Adrenal gland (tissue), 12 donors: ENCODE data around the gene TRIP6. TPM values are rescaled to one million over a fixed set of nuclear protein-coding genes. Genes with fewer than 3 reads are reported as not detected.
A peak's percentile ranks its signal among the peaks of the same experiment; 100 is the strongest.

Experiments used
- DNase-seq, 7 donors: peaks; one replicate each; pipeline ENCODE4 v3.0.0-alpha.2; 2019 to 2020
- H3K27ac ChIP-seq, 5 donors: fragments of 200-600 bp; sonication (generic) in 4 of 5; 1 replicate in 3 of 5; 2 replicates in 2 of 5; pipeline versions ENCODE4 v1.5.1 to v1.8.0; 2016 to 2020; ENCODE audit warnings: mild to moderate bottlenecking in 1 of 5
- H3K27me3 ChIP-seq: fragments of 200-600 bp; 2 replicates; pipeline ENCODE4 v1.8.0; 2021
- H3K36me3 ChIP-seq, 2 donors: fragments of 200-600 bp; replicated peaks in 1 of 2; 1 replicate in 1 of 2; 2 replicates in 1 of 2; pipeline versions ENCODE4 v1.5.1 to v1.8.0; 2018 to 2022
- H3K4me1 ChIP-seq, 2 donors: fragments of 200-600 bp; replicated peaks in 1 of 2; 1 replicate in 1 of 2; 2 replicates in 1 of 2; pipeline versions ENCODE4 v1.5.1 to v1.8.0; 2018 to 2021
- H3K4me3 ChIP-seq, 4 donors: fragments of 200-600 bp; sonication (generic) in 3 of 4; one replicate each; pipeline ENCODE4 v1.5.1; 2016 to 2018
- H3K9me3 ChIP-seq, 3 donors: fragments of 200-600 bp; sonication (generic) in 1 of 3; replicated peaks in 1 of 3; 1 replicate in 2 of 3; 2 replicates in 1 of 3; pipeline versions ENCODE4 v1.5.1 to v1.8.0; 2016 to 2021
- POLR2A ChIP-seq, 2 donors: fragments of 450-650 bp; IDR thresholded peaks; one replicate each; pipeline ENCODE4 v1.6.1; 2017; ENCODE audit warnings: antibody characterized with exemption in 2 of 2, mild to moderate bottlenecking in 2 of 2, moderate library complexity in 1 of 2
- WGBS, 4 donors: extraction: QIAGEN DNeasy Blood & Tissue Kit in 2 of 4; methylation state at CpG; one replicate each; pipeline versions ENCODE4 v1.1.5 to v1.1.7; 2013 to 2017; 5-methylcytosine and 5-hydroxymethylcytosine counted together
- intact Hi-C, 2 donors: fragments of 100-400 bp; cut with DNase I; formaldehyde crosslinking; loops; one replicate each; pipeline versions ENCODE4 v1.14.1 to v1.15.0; 2022 to 2023
- polyA plus RNA-seq, 3 donors: library from polyadenylated mRNA; stranded (reverse); fragments of 200-250 nt in 2 of 3; fragments of 350-450 nt in 1 of 3; fragmentation: Illumina TruSeq in 1 of 3; extraction: RNeasy Lipid Tissue Mini Kit (QIAGEN cat#74804) in 1 of 3; gene quantifications; one replicate each; pipeline ENCODE4 v1.2.3, GENCODE V29; 2013 to 2014
- total RNA-seq, 9 donors: library from RNA; depleted of rRNA in 4 of 9; stranded (reverse); fragments of >200 nt in 4 of 9; fragments of 120-200 nt in 1 of 9; fragmentation: NEBNext Ultra II Directional in 1 of 9; extraction: Animal tissue kit (Norgen Biotek cat#: 25700) in 1 of 9; gene quantifications; one replicate each; pipeline versions ENCODE4 v1.1.0 to v1.2.4, GENCODE V29; 2013 to 2023
- TF ChIP-seq, protein P1 (sequence below), 6 experiments: fragments of 450-650 bp in 4 of 6; fragments of 200-600 bp in 2 of 6; sonication (generic) in 1 of 6; IDR thresholded peaks; 1 replicate in 5 of 6; 2 replicates in 1 of 6; pipeline versions ENCODE4 v1.5.1 to v1.8.0; 2016 to 2021; ENCODE audit warnings: antibody characterized with exemption in 6 of 6, mild to moderate bottlenecking in 2 of 6, moderate library complexity in 1 of 6
- donor health status: healthy with polysubstance abuse.
- donor health status: Bipolar disorder and iron deficiency.
- donor health status: DM: yes; HTN: yes; CAD: no.
- donor health status: DM: no; HTN: no; CAD: no.
- donor health status: DM: no; HTN: no; CAD: no.
- donor health status: DM: yes; HTN: yes; CAD: no.

TRIP6 gene
- total and polyA plus RNA-seq, 12 donors, result 6.1 to 105 (median 69.2) TPM

DNA sequence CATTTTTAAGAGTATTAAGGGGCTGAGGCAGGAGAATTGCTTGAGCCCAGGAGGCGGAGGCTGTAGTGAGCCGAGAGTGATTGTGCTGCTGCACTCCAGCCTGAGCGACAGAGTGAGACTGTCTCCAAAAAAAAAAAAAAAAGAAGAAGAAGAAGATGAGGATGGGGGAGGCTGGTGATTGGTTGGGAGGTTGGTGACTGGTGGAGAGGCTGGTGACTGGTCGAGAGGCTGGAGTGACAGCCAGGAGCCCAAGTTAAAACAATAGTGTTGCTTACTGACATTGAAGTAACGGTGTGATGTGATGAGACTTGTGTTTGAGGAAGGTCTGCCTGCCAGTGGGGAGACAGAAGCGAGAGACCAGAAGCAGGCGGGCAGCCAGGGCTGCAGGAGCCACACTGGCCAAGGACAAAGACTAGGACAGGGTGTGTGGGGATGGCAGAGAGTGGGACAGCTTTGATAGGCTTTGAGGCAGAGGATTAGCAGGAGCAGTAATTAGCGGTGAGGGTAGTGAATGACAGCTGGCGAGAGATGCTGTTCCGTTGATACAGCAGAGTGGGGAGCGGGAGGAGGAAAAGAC, 12.6 kb downstream of the TRIP6 start:
- intact Hi-C loops, result no loop called here
- H3K36me3 ChIP-seq, result peaks cover 0 to 59% of the 10 kb centered on the region in 2 donors

DNA sequence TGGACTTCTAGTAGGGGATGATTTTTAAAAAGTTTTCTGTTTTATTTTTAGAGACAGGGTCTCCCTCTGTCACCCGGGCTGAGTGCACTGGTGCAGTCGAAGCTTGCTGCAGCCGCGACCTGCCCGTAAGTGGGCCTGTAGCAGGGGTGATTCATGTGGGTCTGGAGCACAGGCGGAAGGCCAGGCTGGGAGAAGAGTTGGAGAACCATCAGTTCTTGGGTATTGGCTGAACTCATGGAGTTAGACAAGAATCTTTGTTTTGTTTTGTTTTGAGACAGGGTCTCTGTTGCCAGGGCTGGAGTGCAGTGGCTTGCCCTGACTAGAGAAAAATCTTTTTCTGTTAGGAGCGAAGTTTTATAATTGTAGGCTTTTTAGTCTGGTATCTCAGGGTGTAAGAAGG, 13.5 kb downstream of the TRIP6 start:
- intact Hi-C loops, result no loop called here
- WGBS, 4 donors, result 73 to 82% (median 79%) methylated on average over 7 of the region's 7 CpGs
- no peaks in the 10 kb centered on the region for H3K27me3 ChIP-seq
- H3K4me1 ChIP-seq, result peaks cover 13 to 46% of the 10 kb centered on the region in 2 donors
- H3K9me3 ChIP-seq, result no peaks in the 10 kb centered on the region
- peaks cover 0 to 67% of the 10 kb centered on the region in 2 donors for H3K36me3 ChIP-seq
- no peak for DNase-seq
- no peak overlapping the region for H3K4me3 ChIP-seq
- no peak overlapping the region for H3K27ac ChIP-seq
- no peak for TF ChIP-seq POLR2A (IDR thresholded peaks at IDR 0.05)
- TF ChIP-seq, protein P1, sequence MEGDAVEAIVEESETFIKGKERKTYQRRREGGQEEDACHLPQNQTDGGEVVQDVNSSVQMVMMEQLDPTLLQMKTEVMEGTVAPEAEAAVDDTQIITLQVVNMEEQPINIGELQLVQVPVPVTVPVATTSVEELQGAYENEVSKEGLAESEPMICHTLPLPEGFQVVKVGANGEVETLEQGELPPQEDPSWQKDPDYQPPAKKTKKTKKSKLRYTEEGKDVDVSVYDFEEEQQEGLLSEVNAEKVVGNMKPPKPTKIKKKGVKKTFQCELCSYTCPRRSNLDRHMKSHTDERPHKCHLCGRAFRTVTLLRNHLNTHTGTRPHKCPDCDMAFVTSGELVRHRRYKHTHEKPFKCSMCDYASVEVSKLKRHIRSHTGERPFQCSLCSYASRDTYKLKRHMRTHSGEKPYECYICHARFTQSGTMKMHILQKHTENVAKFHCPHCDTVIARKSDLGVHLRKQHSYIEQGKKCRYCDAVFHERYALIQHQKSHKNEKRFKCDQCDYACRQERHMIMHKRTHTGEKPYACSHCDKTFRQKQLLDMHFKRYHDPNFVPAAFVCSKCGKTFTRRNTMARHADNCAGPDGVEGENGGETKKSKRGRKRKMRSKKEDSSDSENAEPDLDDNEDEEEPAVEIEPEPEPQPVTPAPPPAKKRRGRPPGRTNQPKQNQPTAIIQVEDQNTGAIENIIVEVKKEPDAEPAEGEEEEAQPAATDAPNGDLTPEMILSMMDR (IDR thresholded peaks at IDR 0.05), result no peak

More for the DNA sequence above, 12.6 kb downstream of the TRIP6 start:
- 50 to 59% (median 58%) methylated on average over 11 of the region's 11 CpGs for WGBS, 4 donors
- Histone ChIP-seq H3K4me3 (no peak overlapping the region), H3K27me3 (no peaks in the 10 kb centered on the region), H3K27ac (no peak overlapping the region), H3K9me3 (no peaks in the 10 kb centered on the region), H3K4me1 (peaks cover 14 to 47% of the 10 kb centered on the region in 2 donors)
- DNase-seq, result peak in 2 of 7 donors; percentile 52 to 58
- TF ChIP-seq, protein P1 (IDR thresholded peaks at IDR 0.05), result no peak
- no peak for TF ChIP-seq POLR2A (IDR thresholded peaks at IDR 0.05)

DNA sequence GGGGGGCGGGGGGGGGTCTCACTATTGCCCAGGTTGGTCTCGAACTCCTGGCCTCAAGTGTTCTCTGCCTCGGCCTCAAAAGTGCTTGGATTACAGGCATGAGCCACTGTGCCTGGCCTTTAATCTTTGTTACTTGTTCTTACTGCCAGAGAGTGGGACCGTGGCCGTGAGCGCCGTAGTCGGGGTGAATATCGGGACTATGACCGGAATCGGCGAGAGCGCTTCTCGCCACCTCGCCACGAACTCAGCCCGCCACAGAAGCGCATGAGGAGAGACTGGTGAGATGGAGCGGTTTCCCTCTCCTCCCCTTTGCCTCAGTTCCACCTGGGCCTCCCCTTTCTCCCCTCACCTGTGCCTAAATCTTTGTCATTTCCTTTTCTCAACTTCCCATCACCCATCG, 13.9 kb downstream of the TRIP6 start:
- DNase-seq, result no peak
- WGBS, 4 donors, result 92 to 96% (median 94%) methylated on average over 18 to 20 of the region's 20 CpGs
- Histone ChIP-seq H3K4me3 (no peak overlapping the region), H3K9me3 (no peaks in the 10 kb centered on the region), H3K27me3 (no peaks in the 10 kb centered on the region), H3K27ac (no peak overlapping the region), H3K4me1 (peaks cover 8 to 41% of the 10 kb centered on the region in 2 donors), H3K36me3 (peaks cover 0 to 72% of the 10 kb centered on the region in 2 donors)
- intact Hi-C loops, result no loop called here
- no peak for TF ChIP-seq POLR2A (IDR thresholded peaks at IDR 0.05)
- TF ChIP-seq, protein P1 (IDR thresholded peaks at IDR 0.05), result no peak

DNA sequence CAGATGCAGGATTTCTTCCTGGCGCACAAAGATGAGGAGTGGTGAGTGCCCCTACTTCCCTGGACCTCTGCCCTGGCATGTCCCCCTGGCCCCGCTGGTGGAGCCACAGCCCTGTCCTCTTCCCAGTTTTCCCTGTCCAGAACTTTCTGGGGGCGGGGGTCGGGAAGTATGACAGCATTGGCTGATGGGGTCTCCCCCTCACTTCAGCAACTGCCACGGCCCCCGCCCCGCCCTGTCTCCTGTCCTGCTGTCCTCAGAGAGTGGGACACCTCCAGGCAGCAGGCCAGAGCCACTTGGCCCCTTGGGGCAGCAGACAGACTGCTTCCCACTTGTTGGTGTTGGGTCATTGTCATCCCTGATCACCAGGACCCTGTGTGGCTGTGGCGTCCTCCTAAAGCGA, 15.0 kb downstream of the TRIP6 start:
- intact Hi-C loops, result no loop called here
- peaks cover 5 to 36% of the 10 kb centered on the region in 2 donors for H3K4me1 ChIP-seq
- no peak for DNase-seq
- no peak overlapping the region for H3K4me3 ChIP-seq
- H3K36me3 ChIP-seq, result peaks cover 0 to 79% of the 10 kb centered on the region in 2 donors
- H3K27ac ChIP-seq, result no peak overlapping the region
- H3K27me3 ChIP-seq, result no peaks in the 10 kb centered on the region
- TF ChIP-seq POLR2A (IDR thresholded peaks at IDR 0.05), result no peak
- TF ChIP-seq, protein P1 (IDR thresholded peaks at IDR 0.05), result no peak
- H3K9me3 ChIP-seq, result no peaks in the 10 kb centered on the region
- 89 to 98% (median 91%) methylated on average over 4 to 9 of the region's 9 CpGs for WGBS, 4 donors
